Brain microvascular endothelial cell (primary cell): ENCODE data around the gene PDE9A.

Experiments used
- DNase-seq: peaks from one replicate; pipeline ENCODE4 v3.0.0-alpha.2; 2020
- H3K27ac ChIP-seq: fragments of 250-450 bp; sonication (Bioruptor Pico); 2 replicates; pipeline ENCODE4 v1.5.1; 2020; ENCODE audit warnings: mild to moderate bottlenecking, moderate library complexity
- H3K27me3 ChIP-seq: fragments of 250-450 bp; sonication (Bioruptor Pico); replicated peaks from 2 replicates; pipeline ENCODE4 v1.5.1; 2020; ENCODE audit warnings: mild to moderate bottlenecking
- H3K36me3 ChIP-seq: fragments of 250-450 bp; sonication (Bioruptor Pico); replicated peaks from 2 replicates; pipeline ENCODE4 v1.5.1; 2020; ENCODE audit warnings: mild to moderate bottlenecking
- H3K4me3 ChIP-seq: 2 replicates; pipeline ENCODE4 v1.5.1; 2011; ENCODE audit warnings: low read depth, mild to moderate bottlenecking, control low read depth, low read length, moderate library complexity
- CTCF ChIP-seq: IDR thresholded peaks from 2 replicates; pipeline ENCODE4 v1.5.1; 2011; ENCODE audit warnings: low read depth, mild to moderate bottlenecking, moderate library complexity, low read length, control low read depth, inconsistent platforms; ENCODE audit errors: missing control alignments
- in situ Hi-C: cut with HindIII; loops from 2 replicates; pipeline ENCODE4 v1.10.0; 2017; ENCODE audit warnings: low sequenced_read_pairs, low pct_ligation_motif_present

PDE9A gene

GRCh38 chr21:42640486-42640885, 12.9 kb upstream of the PDE9A start:
- in situ Hi-C loops, result no loop called here
- no peak for TF ChIP-seq CTCF
- Histone ChIP-seq H3K4me3 (no peak overlapping the region), H3K27me3 (peaks cover 23% of the 10 kb centered on the region), H3K36me3 (no peaks in the 10 kb centered on the region), H3K27ac (no peak overlapping the region)
- no peak for DNase-seq

- no peak for DNase-seq
- H3K27ac ChIP-seq, result no peak overlapping the region
- no peaks in the 10 kb centered on the region for H3K36me3 ChIP-seq
- in situ Hi-C loops, result no loop called here
- TF ChIP-seq CTCF, result no peak
- H3K4me3 ChIP-seq, result no peak overlapping the region
- H3K27me3 ChIP-seq, result peaks cover 23% of the 10 kb centered on the region
These were observed 11.9 kb upstream of the PDE9A start for GRCh38 chr21:42641311-42642218.

GRCh38 chr21:42642219-42642745, 11.1 kb upstream of the PDE9A start:
- DNase-seq, result no peak
- Histone ChIP-seq H3K27ac (no peak overlapping the region), H3K4me3 (no peak overlapping the region), H3K36me3 (no peaks in the 10 kb centered on the region), H3K27me3 (peaks cover 23% of the 10 kb centered on the region)
- in situ Hi-C loops, result no loop called here
- no peak for TF ChIP-seq CTCF

- peak; percentile 16 for DNase-seq
- Histone ChIP-seq H3K27ac (no peak overlapping the region), H3K36me3 (no peaks in the 10 kb centered on the region), H3K27me3 (peaks cover 23% of the 10 kb centered on the region), H3K4me3 (no peak overlapping the region)
- TF ChIP-seq CTCF, result no peak
- in situ Hi-C loops, result no loop called here
These were observed 8.9 kb upstream of the PDE9A start for GRCh38 chr21:42644223-42645208.

GRCh38 chr21:42645211-42646075, 8.0 kb upstream of the PDE9A start:
- no peak overlapping the region for H3K27ac ChIP-seq
- no peak overlapping the region for H3K4me3 ChIP-seq
- in situ Hi-C loops, result no loop called here
- peaks cover 18% of the 10 kb centered on the region for H3K27me3 ChIP-seq
- no peaks in the 10 kb centered on the region for H3K36me3 ChIP-seq
- DNase-seq, result no peak
- no peak for TF ChIP-seq CTCF
